Measurements from ENCODE around the gene ZBED2. TPM values are rescaled to one million over a fixed set of nuclear protein-coding genes. Genes with fewer than 3 reads are reported as not detected.

The ZBED2 gene
- polyA plus RNA-seq, 1 donor: not detected

DNA sequence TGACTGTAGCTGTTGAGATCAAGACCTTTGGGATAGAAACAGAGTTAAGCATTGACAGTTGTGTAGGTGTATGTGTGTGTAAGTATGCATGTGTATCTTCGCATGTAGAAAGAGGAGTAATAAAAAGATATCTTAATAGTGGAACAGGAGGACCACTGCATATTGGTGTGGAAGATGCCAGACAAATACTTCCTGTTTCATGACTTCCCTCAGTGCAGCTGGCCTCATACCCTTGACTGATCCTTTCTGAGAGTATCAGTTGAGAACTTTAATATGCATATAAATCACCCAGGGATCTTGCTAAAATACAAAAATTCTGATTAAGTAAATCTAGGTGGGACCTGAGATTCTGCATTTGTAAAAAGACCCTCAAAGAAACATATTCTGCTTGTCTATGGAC is 8.5 kb upstream of the ZBED2 start:
- no peak for DNase-seq

DNA sequence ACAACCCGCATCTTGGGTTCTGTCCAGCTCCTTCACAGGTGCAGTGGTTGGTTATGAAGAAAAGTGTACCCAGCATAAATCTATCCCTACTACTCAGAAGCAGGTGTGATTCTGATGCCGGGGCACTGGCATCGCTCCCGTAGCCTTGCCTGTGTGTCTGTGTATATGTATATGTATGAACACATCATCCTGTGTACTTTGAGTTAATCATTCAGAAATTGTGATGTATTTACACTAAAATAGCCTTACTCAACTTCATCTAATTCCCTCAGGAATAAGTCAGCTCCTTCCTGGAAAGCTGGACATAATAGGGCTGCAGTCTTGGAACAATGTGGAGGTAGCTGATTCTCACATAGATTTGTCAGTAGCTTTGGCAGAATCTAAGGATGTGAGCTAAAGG is 6.7 kb upstream of the ZBED2 start:
- DNase-seq: no peak

DNA sequence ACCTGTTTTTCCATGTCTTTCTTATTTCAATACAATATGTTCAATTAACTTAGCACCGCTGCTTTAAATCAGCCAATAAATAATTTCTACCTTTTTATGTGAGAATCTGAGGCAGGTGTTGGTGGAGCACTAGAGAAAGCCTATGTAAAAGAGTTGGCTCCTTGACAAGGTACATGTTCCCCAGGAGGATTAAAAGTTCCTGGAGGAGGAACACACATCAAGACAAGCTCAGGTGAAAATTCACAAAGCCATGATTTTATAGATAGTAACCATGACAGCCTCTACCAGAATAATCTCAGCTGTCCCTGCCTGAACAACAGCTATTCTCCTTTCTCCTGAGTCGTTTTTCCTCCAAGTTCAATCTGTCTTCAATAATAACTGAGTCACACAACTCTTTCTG is 3.4 kb upstream of the ZBED2 start:
- DNase-seq: no peak

DNA sequence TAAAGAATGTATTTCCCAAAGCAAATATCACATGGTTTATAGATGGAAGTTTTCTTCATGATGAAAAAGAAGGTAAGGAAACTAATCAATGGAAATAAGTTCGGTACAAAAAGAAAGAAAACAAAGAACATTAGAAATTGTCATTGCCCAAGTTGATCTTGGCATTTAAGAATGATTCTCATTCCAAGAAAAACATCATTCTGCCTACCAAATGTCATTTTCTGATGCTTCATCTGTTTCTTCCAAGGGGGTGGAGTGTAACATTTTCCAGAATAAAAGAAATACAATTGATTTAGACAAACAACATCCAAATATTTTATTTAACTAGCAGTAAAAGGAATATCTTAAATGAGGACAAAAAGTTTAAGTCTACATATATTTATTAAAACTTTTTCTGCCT is 3.0 kb upstream of the ZBED2 start:
- no peak for DNase-seq

DNA sequence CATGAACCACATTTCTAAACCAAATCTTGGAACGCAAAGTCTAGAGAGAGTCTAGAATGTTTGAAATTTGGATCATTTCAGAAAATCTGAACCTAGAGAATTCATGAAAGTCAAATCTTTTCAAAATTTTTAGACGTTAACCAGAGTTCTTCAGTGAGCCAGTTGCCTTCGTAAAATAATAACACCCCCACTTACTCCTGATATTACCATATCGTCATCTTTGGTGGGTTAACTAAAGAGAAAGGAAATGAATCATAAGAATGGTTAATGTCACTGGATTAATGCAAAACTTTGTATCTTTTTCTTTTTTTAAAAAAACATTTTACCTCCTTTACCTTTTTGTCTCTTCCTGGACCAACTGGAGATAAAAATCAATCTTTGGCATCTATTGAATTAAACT is 1.2 kb upstream of the ZBED2 start:
- no peak for DNase-seq

DNA sequence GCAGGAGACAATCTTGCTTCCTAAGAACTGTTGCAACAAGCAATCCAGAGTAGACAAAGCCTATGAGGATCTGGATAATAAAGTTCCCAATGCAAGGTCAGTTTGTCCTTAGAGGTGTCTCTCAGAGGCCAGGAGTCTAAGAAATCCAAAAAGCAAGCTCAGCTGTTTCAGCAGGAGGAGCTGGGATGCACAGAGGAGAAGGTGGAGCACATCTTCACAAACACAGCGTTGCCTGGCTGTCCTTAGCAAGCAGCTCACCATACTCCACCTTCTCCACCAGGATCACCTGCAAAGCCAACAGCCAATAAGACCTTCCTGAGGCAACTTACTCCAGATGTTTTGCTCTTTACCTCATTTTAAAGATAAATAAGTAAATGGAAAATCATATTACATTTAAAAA is 365 bp downstream of the ZBED2 start:
- DNase-seq: no peak

DNA sequence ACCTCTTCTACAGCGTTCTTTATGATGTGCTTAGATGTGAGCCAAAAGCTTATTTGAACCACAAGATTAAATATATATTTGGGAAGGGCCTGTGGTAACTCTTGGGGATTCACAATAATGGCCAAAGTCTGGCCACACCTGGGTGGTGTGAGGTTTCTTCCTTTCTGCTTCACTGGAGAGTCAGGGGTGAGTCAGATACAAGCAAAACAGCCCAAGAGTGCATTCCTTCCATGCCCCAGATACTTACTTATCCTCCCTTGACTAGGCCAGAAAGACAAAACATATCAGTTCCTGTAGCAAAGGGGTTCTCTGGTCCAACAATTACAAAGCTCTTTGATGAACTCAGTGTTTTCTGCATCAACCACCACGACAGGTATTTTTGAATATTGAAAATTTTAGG is 941 bp downstream of the ZBED2 start:
- no peak for DNase-seq

DNA sequence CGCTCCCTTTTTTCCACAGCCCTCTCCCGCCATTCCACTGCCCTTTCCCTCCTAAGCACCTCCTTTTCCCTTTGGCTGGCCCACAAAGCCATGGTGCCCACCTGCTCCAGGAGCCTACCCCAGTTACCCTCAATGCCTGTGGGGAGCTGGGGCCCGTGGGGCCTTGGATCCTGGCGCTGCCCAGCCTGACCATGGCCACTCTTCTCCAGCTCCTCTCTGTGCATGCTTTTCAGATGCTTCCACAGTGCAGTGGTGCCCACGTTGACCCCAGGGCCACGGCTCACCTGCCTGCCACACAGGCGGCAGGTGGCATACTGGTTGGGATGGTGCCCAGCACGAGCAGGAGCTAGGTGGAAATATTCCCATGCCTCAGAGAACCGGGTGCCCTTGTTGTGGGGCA is 1.5 kb downstream of the ZBED2 start:
- DNase-seq: no peak

DNA sequence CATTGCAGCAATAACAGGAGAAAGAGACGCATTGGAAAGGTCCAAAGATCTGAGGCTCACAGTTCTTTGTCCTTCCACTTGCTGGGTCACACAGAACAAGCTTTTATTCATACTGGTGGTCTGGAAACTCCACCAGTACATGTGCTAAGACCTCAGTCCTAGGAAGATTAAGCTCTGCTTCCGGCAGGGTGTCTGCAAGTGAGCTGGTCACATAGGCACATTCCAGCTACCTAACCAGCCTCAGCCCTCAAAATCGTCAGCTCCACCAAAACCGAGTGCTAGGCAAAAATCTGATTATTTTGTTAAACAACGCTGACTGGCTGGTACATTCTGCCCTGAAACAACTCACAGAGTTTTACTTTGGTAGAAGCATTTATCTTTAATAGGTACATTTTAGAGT is 2.2 kb downstream of the ZBED2 start:
- no peak for DNase-seq

DNA sequence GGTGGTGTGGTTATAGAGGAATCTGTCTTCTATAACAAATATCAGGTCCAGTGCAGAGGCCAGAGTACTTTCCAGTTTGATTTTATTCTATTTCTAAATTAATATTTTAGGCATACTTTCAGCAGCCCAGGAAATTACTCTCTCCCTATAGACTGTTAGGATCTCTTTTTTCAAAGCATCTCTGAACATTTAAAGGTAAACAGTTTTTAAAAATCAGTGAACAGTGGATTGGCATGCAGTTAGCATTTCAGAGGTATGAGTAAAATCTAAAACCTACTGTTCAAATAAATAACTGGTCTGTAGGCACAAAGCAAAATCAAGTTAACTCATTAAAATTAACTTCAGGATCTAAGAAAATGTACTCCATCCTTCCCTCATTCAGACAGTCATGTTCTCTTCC is 3.0 kb downstream of the ZBED2 start:
- no peak for DNase-seq

DNA sequence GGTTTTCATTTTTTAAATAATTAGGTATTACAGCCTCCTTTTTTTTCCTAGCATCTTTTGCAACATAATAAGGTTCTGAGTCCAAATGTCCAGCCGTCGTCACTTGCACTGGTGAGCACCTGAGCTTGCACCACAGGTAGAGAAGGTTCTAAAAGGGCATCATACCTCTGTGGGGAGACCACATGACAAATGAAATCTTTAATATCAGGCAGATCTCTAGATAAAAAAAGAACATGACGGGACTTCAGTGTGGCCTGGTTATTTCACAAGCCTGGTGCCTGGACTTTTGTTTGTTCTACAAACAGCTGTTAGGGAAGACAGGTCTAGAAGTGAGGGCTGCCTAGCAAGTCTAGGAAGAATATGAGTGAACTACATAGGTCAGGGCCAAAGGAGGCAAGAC is 3.6 kb downstream of the ZBED2 start:
- DNase-seq: no peak

DNA sequence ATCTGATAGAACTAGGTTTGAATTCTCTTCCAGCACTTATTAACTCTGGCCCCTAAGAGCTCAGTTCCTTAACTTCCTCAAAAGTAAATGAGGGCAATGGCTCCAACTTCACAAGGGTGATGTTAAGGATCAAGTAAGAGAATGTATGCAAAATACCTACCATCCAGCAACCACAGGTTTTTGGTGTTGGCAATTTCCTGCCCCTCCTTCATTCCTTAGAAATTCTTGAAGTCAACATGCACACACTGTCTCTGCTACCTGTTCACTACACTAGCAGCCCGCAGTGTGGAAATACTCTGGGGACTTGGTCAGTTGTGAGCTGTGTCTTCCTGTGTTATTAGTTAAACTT is 5.0 kb downstream of the ZBED2 start:
- DNase-seq: no peak

DNA sequence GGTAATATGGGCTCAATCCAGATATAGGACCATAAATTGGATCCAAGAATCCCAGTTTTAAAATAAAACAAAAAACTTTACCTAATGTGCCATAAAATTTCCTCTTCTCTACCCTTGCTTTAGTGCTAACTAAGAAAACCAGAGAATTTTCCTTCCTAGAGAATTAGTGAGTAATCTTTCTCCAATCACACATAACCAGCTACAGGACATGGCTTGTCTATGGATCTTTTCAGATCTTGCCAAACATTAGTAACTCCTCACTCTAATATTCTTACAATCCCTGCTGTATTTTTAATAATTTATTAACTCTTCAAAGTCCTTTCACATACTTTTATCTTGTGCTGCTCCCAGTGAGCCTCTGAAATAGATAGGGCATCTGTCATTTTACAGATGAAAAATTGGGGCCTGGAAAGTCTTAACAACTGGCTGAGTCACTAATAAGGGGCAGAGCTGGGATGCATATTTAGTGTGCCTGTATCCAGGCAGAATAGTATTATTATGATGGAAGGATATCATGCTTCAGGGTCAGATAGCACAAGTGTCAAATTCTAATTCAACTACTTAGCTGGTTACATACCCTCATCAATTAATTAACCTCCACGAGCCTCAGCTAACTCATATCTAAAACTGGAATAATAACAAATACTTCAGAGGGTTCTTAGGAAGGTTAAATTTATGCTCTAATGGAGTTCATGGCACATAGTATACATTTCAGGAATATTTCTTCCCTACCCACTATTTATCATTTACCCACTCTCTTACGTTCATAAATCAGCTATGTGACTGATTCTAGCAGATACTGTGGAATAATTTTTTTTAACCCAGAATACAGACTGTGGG is 5.6 kb downstream of the ZBED2 start:
- no peak for DNase-seq

DNA sequence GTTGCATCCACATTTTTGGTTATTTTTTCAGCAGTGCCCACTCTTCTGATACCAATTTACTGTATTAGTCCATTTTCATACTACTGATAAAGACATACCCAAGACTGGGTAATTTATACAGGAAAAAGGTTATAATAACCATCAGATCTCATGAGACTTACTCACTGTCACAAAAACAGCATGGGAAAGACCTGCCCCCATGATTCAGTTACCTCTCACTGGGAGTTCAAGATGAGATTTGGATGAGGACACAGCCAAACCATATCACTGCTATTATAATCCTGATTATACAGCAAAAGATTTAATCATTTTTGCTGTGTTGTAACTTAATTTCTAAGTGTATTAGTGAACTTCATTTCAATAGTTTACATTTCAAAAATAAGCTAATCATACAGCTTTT is 6.6 kb downstream of the ZBED2 start:
- no peak for DNase-seq

DNA sequence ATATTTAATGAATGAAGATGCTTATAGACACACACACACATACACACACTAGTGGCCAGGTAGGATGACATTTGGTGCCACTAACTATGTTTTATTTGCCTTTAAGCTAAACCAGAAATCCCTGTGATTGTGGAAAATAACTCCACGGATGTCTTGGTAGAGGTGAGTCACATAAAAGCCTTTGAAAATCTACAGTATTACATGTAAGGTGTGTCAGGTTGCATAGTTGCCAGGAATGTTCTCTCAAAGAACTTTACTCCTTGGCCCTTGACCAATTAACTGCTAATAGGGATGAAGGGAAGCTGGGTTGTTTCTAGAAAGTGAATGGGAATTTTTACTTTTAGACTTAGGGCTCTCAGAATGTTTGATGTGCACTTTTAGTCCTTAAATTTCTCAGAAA is 9.9 kb downstream of the ZBED2 start:
- DNase-seq: no peak

DNA sequence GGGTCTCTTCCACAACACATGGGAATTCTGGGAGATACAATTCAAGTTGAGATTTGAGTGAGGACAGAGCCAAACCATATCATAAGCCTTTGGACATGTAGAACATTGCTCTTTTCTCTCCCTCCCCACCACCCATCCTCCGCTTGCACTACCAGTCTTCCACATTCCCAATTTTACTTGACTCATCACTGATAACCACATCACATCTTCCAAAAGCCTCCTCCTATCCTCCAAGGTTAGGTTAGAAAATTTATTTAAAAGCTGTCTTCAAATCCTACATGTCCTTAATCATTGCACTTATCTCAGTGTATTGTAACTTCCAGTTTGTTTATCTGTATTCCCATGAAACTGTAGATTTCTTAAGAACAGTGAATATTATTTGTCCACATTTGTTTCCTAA is 10.4 kb downstream of the ZBED2 start:
- DNase-seq: no peak

DNA sequence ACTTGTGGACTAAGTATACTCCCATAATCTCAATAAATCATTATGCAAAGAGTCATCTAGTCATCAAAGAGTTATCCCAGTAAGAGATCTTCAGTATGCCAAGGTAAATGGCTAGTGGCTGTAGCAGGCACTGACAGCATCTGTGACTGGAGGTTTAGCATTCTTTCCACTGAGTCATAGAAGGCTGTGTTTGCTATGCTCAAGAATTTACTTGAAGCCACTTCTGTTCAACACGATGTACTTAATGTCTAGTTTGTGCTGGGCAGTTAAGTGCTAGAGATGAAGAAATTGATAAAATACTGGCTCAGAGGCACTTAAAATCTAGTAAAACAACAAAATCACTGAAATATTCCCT is 13.0 kb downstream of the ZBED2 start:
- no peak for DNase-seq

DNA sequence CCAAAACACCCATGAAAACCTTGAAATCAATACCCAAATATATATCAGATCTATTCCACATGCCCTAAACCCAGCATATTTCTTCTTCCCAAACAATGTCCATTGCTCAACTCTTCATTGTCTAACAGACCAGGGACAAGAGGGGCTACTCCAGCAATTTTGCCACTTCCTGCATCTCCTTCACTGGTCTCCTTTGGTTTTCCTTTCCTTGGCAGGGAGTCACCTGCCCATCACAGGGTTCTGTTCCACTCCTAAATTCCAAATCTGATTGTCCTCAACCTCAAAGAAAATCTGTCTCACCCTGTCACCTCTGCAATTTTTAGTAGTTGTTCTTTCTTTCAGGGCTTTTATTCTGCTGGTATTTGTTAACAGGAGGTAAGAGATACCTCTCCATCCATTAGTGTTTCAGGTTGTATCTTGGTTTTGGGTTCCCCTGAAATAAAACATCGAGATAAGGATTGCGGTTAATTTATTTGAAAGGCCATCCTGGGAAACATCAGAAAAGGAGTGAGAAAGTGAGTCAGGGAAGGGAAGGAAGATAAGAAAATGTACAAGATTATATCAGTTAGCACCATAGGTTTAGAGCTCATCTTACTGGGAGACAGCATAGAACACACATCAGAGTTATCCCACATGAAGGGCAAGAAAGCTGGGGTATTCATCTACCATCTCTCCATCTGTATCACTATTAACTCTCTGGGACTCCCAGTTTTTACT is 13.6 kb downstream of the ZBED2 start:
- DNase-seq: no peak

DNA sequence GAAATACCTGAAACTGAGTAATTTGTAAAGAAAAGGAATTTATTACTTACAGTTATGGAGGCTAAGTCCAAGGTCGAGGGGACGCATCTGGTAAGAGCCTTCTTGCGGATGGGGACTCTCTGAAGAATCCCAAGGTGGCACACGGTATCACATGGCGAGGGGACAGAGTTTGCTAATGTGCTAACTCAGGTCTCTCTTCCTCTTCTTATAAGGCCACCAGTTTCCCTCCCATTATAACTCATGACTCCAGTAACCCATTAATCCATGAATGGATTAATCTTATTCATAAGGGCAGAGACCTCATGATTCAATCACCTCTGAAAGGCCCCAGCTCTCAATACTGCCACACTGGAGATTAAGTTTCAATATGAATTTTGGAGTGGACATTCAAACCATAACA is 15.7 kb downstream of the ZBED2 start:
- DNase-seq: no peak

DNA sequence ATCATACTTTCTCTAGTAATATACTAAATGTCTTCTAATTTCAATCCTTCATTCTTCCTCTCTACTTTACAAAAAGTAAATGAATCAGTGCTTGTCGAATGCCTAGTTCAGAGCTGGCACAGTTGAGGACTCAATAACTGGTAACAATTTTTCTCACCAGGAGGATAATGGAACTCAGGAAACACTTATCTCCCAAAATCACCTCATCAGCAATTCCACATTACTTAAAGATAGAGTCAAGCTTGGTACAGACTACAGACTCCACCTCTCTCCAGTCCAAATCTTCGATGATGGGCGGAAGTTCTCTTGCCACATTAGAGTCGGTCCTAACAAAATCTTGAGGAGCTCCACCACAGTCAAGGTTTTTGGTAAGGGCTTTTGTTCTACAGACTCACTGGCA is 16.3 kb downstream of the ZBED2 start:
- DNase-seq: no peak

DNA sequence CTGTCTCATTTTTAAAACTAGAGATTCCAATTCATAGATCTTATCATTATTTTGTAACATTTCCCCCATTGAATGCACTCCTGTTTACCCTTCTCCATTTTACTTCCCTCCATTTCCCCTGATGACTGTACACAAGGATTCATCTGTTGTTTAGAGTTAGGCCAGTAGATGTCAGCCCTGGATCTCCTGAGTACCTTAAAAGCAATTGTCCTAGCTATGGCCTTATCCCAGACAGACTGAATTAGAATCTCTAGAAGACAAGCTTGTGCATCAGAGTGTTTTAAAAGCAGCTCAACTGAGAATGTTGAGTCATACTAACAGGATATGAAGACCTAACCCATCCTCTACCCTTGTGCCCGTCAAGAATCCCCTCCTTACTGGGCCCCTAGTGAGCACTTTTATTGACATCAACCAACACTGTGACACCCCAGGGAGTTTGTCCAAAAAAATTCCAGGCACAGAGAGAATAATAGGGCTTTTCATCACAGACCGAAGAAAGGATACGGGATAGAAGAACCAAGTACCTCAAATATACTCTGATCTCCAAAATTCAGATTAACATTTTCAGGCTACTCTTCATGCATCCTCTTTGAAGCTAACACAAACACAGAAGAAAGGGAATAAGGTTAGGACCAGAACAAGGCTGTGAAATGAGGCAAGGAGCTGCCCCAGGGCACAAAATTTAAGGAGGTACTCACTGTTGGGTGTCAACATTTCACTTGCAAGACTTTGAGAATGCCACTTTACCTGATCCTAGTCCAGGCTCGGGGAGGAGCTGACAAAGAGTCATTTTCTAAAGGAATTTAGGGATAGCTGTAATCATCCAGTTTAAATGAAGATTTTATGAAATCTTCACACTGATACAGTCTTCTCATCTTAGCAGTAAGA is 17.1 kb downstream of the ZBED2 start:
- DNase-seq: peak; percentile 0

DNA sequence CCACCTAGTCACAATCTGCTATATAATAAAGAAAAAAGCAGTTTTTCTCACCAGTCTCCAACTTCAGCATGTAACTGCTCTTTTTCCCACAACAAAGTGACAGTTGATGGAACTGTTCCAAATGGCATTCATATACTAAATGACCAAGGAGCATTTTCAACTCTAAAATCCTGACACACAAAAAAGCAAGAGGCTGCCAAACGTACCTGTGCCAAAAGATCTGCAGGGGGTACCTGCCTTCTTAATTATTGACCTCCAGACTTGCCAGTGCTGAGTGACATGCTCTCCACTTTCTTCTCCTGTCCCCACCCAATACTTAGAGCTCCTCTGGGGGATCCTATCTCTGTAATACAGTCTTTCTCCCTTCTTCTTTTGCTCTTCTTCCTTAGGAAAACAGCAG is 18.0 kb downstream of the ZBED2 start:
- no peak for DNase-seq

DNA sequence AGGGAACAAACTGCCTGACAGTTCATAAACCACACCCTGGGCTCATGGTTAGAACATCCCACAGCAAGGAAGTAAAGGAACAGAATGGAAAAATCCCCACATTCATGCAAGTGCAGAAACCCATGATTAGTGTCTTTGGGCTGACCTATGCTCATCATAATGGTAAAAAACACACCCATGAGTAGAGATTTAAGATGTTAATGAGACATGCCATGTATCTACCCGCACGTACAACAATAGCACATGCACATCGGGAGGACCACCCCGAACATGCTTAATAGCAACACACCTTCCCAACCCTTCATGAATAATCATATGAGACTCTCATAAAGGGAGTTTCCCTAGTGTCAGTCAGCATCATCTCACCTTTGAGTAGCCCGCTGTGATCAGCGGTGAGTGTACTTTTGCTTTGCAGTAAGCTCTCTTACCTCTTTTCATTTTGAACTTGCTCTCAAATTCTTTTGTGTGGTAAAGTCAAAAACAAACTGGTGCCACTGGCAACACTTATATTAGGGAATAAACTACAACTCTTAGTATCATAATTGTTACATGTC is 23.2 kb downstream of the ZBED2 start:
- no peak for DNase-seq
